Stimulated activated CD4-positive, alpha-beta T cell treated with anti-CD3 and anti-CD28 coated beads, Interleukin-15, amount 100 ng/mL, for 48 hours (primary cell): ENCODE results near the gene COL26A1.
"Not testable (repeated sequence)": the region's sequence is repeated elsewhere in the genome, so short reads cannot be mapped to it uniquely, and the experiment has no call there.

ENCODE experiments used
- DNase-seq, 2 donors: peaks; one replicate each; pipeline ENCODE4 v3.0.0-alpha.2; 2020; ENCODE audit warnings: low read depth in 2 of 2

COL26A1 gene

DNA sequence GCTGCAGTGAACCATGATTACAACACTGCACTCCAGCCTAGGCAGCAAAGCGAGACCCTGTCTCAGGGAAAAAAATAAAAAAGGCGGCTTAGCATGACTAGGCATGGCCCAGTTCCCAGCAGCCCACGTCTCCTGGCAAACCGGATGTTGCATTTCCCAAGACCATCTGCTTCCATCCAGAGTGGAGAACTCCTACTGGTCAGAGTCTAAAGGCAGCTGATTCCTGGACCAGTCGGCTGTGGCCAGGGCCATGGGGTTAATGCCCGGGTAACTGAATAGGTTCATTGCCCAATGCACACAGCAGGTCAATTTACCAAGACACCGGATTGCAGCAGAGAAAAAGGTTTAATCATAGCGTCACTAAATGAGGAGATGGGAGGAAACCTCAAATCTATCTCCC, 133.3 kb downstream of the COL26A1 start:
- no peak for DNase-seq

DNA sequence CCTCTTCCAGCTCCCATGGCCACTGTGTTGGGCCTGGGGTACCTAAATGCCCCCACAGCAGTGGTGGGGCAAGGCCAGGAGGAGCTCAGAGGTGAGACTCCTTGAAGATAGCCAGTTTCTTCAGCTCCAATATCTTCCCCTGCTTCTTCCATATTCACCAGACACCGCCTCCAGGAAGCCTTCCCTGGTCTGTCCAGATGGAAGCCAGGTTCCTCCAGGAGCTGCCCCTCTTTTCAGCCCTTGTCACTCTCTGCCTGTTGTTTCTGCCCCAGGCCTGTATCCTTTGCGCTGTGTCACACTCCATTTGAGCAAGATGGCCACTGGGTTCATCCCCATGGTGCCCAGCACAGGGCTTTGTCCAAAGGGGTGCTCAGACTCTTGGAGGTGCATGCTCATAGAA, 138.7 kb downstream of the COL26A1 start:
- DNase-seq = no peak

DNA sequence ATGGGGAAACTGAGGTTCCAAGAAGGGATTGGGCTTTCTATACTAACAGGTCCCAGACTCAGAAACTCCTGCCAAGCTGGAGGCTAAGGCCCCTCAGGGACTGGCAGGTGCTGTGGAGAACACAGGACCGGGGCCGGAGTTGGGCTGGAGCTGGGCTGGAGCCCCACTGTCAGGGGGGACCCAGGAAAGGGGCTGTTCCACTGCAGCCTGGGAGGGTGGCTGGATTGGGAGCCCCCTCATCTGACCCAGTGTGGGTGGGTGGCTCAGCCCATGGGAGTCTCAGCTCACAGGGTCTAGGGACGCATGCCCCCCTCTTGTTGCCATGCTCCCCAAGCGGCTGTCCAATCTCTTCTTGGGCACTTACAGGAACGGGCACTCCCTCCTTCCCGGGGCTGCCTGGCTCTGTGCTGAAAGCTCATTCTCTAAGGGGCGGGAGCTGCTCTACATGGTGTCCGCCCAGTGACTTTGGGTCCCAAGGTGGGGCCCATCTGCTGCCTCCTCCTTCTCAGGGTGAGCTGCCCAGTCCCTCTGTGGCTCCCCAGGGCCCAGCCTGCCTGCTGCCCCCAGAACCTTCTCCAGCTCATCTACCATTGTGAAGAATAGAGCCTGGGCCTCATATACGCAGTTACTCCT, 139.9 kb downstream of the COL26A1 start:
- no peak for DNase-seq

DNA sequence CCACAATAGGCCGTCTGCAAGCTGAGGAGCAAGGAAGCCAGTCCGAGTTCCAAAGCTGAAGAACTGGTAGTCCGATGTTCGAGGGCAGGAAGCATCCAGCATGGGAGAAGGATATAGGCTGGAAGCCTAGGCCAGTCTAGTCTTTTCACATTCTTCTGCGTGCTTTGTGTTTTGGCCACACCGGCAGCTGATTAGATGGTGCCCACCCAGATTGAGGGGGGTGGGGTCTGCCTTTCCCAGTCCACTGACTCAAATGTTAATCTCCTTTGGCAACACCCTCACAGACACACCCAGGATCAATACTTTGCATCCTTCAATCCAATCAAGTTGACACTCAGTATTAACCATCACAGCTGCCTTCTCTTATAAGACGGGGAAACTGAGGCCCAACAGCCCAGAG, 142.8 kb downstream of the COL26A1 start:
- not testable (repeated sequence) for DNase-seq

DNA sequence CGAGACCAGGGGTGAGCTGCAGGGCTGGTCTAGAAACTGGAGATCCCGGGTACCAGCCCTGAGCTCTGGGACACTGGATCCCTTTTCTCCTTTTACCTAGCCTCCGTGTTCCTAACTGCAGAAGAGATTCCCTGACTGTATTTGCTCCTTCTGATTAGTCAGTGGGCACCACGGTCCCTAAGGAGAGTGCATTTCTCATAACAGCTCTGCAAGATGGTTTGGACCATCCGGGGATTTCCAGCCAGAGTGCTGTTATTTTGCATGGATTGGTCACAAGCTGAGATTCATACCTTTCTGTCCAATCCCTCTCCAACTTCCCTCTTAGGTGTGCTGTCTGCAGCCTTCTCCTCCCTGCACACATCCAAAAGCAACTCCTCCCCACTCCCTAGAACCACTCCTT, 143.9 kb downstream of the COL26A1 start:
- no peak for DNase-seq

DNA sequence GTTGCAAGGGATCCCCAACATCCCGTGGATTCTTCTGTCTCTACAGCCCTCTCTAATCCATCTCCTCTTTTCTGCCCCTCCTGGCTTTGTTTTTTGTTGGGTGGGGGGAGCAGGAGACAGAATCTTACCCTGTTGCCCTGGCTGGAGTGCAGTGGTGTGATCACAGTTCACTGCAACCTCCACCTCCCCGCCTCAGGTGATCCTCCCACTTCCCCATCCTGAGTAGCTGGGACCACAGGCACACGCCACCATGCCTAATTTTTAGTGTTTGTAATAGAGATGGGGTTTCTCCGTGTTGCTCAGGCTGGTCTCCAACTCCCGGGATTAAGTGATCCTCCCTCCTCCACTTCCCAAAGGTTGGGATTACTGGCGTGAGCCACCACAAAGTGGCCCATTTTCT, 144.7 kb downstream of the COL26A1 start:
- DNase-seq = no peak

DNA sequence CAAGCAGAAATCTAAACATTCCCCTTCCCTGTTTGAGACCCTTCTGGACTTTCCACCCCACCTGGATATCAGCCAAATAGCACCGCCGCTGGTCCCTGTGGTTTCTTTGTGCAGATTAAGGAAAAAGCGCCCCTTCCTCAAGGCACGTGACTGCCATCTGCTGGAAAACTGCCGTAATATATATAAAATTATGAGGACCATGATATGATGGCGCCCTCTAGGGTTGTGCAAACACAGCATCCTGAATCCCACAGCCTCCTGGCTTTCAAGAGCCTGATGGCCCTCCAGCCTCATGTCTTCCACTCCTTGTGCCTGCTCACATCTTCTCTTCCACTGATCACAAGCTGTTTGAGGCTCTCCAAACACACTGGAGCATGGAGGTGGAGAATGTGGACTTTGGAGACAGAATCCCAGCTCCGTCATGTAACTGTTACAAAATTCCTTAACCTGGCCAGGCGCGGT, 145.1 kb downstream of the COL26A1 start:
- DNase-seq = peak; percentile 7 to 34

DNA sequence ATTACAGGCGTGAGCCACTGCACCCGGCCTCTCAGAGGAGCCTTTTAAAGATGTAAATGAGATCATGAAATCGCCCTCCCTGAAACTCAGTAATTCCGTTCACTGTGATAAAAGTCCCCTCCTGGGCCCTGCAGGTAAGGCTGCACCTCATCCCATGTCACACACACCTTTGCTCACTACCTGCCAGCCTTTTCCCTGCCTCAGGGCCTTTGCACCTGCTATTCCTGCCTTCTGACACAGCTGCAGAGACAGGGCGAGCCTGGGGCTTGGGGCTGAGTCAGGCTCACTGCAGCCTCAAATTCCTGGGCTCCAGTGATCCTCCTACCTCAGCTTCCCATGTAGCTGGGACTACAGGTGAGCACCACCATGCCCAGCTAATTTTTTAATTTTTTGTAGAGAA, 147.6 kb downstream of the COL26A1 start:
- no peak for DNase-seq

DNA sequence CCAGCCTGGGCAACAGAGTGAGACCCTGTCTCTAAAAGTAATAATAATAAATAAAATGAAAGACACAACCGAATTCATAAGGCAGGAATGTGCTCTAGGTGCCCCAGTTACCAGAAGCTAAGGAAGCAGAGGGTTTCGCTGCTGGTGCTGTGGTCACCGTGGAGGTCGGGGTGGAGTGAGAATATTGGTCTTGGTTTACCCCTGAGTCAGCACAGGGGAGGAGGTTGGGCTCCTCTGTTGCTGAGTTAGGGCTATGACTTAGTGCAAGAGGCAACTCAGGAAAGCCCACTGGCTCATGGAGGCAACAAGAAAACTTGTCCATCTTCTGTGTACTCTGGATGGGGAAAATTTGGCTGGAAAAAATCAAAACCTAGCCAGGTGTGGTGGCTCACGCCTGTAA, 149.3 kb downstream of the COL26A1 start:
- DNase-seq = no peak

DNA sequence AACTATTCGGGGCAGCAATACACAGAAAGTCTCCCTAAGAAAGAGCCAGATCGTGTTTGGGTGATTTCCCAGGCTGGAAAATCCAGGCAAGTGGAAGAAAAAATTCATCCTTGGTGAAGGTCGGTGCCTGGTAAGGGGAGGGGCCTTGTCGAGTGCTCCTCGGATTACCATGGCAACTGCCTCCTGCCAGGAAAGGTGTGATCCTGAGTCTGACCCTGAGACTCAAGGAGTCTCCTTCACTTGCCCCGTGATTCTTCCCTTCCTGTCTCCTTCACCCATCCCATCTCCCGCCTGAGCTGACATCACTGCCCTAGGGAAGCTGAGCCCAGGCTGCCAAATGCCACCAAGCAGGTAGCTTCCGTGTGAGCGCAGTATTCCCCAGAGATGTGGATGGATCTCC, 154.2 kb downstream of the COL26A1 start:
- no peak for DNase-seq

DNA sequence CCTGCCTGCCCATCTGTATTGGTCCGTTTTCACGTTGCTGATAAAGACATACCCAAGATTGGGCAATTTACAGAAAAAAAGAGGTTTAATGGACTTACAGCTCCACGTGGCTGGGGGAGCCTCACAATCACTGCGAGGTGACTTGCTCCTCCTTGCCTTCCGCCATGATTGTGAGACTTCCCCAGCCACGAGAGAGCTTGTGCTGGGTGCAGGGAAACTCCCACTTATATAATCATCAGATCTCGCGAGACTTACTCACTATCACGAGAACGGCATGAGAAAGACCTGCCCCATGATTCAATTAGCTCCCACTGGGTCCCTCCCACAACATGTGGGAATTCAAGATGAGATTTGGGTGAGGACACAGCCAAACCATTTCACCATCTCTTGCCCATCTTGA, 154.6 kb downstream of the COL26A1 start:
- no peak for DNase-seq

DNA sequence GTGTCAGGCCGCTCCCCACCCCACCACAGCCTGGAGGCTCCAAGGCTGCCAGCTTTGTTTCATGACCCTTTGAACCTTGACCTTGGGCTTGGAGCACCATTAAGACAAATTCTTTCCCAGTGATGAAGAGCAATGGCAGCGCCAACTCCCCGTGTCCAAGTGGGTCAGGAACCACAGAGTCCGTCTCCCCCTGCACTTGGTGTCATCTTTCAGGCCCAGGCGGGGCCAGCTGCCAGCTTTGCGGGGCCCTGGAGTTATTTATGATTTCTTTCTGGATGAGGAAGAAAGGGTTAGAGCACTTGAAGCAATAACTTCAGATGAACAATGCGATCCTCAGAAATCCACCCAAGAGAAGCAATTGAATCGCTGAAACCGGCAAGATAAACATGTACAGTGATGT, 155.7 kb downstream of the COL26A1 start:
- DNase-seq = no peak

DNA sequence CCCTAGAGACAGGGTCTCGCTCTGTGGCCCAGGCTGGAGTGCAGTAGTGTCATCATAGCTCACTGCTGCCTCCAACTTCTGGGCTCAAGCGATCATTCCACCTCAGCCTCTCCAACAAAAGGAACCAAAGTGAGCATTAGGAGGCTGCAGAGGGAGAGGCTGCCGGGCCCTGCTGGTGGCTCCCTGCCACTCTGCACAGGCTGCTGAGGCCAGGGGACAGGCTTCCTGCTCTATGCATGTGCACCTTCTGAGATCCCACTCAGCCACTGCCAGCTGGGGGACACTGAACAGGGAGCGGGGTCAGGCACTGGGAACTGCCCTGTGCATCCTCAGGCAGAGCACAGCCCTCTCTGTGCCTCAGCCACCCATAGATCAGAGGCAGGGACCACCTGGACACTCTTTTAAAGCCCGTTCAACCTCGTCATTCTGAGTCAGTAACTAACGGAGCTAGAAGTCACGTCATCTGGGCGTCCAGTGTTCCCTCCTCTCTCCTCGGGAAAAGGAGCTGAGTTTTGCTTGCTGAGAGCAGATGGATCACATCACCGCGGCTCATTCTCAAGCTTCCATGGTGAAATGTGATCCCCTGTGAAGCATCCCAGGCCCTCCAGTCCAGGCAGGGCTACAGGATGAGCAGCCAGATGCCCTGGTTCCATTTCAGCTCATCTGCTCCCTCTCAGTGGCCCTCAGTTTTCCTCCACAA, 156.8 kb downstream of the COL26A1 start:
- no peak for DNase-seq

DNA sequence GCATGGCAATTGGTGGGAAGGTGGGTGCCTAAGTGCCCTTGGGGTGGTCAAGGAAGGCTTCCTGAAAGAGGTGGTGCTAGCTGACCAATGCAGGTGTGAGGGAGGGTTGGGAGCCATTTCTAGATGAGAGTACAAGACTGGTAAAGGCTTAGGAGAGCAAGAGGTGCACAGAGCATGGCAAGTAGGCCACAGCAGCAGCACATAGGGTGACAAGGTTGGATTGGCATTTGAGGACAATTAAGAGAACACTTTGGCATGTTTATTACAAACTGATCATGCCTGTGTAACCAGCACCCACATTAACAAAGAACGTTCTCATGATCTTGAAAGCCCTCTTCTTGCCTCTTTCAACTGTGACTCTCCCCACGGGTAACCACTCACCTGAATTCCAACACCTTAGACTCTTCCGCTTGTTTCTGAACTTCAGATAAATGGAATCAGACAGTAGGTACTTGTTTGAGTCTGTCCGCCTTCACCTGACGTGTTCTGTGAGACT, 158.8 kb downstream of the COL26A1 start:
- no peak for DNase-seq

DNA sequence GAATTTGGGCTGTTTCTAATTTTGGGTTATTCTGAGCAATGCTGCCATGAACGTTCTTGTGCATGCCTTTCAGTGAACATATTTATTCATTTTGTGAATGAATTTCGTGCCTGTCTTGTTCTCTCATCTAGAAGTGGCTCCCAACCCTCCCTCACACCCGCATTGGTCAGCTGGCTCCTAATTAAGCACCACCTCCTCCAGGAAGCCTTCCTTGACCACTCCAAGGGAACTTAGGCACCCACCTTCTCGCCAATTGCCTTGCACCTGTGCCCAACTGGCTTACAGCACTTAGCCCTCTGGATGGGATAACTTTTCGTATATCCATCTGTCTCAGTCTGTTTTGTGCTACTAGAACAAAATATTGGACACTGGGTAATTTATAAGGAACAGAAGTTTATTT, 159.3 kb downstream of the COL26A1 start:
- no peak for DNase-seq

DNA sequence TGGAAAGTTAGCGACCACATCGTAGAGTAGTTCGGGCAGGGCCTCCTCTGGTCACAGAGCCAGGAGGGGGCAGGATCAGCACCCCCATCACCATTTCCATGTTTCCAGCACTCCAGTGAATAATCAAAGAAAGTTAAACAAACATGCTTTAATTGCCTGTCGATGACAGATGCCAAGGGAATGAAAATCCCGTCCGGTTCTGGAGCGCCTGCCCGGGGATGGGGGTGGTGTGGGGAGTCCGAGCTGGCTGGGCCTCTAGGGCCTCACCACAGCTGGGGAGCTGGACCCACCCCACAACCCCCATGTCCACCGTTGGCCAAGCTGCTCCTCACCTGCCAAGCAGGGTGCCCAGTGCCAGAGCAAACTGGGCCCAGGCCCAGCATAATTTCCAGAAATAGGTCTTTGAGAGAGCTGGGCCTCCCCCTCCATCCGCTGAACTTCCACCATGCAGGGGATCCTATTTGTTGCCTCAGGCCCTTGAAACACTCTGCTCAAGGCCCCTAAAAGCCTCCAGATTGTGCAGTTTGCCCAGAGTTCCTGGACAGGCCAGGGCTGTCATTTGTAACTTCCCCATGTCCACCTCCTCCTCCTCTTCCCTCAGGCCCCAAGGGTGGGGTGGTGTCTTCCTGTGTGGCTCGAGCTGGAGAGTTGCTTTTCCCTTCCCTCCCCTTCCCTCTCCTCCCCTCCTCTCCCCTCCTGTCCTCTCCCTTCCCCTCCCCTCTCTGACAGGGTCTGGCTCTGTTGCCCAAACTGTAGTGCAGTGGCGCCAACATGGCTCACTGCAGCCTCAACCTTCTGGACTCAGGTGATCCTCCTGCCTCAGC, 165.4 kb downstream of the COL26A1 start:
- DNase-seq = no peak

DNA sequence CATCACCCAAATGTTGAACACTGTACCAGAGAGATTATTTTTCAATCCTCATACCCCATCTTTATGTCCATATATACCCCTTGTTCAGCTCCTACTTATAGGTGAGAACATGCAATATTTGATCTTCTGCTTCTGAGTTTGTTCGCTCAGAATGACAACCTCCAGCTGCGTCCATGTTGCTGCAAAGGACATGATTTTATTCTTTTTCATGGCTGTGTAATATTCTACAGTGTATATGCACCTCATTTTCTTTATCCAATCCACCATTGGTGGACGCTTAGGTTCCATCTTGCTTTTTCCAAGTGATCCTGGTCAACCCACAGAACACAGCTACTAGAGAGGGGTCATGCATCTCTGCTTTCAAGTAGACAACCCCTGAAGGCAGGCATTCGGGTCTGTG, 166.9 kb downstream of the COL26A1 start:
- DNase-seq = no peak

DNA sequence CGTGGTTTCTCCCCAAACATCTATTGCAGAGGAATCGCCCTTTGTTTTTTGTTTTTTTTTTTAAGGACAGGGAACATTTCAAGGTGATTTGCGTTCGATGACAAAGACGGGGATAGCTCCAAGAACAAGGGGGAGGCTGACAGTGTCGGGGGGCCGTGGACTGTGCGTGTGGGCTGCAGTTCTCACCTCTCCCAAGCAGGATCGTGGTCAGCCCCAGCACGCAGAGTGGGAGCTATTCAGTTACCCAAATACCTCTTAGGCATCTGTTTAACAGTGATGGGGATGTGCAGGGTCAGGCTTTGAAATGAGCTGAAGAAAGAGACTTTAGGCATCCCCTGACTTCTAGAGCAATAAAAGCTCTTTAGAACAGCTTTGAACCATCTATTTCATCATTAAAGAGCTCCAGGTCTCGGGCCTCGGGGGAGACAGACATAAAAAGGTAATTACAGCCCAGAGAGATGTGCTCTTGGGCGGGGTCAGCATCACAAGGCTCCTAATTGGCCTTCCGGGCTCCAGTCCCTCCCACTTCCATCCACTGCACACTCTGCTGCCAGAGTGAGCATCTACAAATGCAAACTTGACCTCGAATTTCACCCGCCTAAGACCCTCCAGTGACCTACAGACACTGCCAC, 169.2 kb downstream of the COL26A1 start:
- DNase-seq = no peak

DNA sequence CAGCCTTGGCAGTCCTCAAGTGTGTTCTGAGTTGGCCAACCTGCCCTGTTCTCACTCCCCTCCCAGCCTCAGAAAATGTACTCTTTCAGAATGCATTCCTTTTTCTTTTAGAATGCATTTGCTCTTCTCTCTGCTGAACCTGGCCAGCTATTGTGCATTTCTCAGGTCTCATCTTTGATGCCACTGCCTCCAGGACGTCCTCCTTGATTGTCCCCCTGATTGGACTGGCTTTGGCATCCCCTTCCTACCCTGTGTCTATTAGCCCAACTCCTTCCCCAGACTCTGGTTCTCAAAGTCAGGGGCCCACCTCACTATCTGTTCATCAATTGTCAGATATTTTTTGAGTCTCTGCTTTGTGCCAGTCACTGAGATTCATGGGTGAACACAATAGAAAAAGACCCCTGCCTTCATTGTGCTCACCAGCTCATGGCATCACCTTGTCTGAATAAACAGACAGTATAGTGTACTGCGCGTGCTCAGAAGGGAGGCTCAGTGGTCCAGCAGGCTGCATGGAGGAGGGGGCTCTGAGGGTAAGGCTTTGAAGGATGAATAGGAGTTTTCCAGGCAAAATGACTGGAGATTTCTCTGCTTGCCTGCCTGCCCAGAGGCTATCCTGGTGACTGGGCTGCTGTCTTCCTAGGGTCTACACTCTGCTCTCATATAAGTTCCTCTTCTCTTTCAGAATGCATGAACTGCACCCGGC, 169.9 kb downstream of the COL26A1 start:
- DNase-seq = no peak

DNA sequence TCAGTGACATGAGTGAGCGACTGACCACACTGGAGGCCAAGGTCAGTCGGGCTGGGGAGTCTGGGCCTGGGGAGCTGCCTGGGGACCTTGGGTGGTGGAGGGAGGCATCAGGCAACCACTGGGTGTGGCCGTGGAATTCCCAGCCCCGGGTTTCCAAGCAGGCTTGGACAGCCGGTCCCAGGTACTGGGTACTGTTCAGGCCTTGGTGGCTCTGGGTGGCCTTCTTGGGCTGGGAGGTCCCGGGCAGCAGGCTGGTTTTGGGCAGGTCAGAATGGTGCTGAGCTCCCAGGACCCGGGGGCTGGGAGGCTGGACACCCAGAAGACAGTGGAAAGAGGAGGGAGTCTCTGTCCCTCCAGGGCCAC, 170.4 kb downstream of the COL26A1 start:
- DNase-seq = no peak

DNA sequence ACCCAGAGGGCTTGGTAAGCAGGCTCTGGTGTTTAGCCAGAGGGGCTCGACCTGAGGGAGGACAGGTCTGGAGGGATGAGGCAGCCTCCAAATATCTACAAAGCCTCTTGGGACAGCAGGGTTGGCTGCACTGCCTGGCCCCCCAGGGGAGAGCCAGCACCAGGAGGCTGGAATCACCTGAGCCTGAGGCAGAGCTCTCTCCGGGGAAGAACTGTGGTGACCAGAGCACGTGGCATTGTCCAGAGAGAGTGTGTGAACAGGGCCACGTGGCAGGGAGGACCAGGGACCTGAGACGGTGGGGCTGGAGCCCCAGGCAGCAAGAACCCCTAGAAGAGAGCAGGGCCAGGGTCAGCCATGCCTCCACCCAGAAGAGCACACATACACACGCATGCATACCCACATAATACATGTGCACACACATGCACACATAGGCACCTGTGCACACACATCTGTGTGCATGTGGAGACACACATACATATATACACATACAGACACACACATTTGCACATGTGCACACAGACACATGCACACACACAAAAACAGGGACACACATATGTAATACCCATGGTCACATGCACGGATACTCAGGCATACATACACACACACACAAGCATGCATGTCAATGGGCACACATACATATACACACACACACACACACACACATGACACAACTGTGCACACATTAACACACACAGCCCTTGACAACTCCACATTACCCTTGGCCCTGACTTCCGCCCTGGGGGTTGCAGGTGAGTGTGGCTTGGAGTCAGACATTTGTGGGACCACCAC, 171.5 kb downstream of the COL26A1 start:
- no peak for DNase-seq
